Skeletal muscle tissue (tissue), 5 donors: ENCODE results near the gene OR6K6. TPM values are rescaled to one million over a fixed set of nuclear protein-coding genes. Genes with fewer than 3 reads are reported as not detected.

ENCODE experiments used
- H3K27ac ChIP-seq: one replicate; pipeline ENCODE4 v1.7.0; 2013; ENCODE audit warnings: mild to moderate bottlenecking, low read depth, low read length, inconsistent platforms
- H3K27me3 ChIP-seq, 3 donors: one replicate each; pipeline ENCODE4 v1.7.0; 2013; ENCODE audit warnings: low read length in 3 of 3; ENCODE audit not compliant: control insufficient read depth in 3 of 3, insufficient read depth in 3 of 3
- H3K36me3 ChIP-seq, 3 donors: one replicate each; pipeline ENCODE4 v1.7.0; 2013; ENCODE audit warnings: low read length in 3 of 3; ENCODE audit not compliant: control insufficient read depth in 3 of 3, insufficient read depth in 3 of 3
- H3K4me1 ChIP-seq, 3 donors: one replicate each; pipeline ENCODE4 v1.7.0; 2013; ENCODE audit warnings: low read length in 3 of 3, mild to moderate bottlenecking in 3 of 3; ENCODE audit not compliant: control insufficient read depth in 3 of 3, insufficient read depth in 3 of 3
- H3K4me3 ChIP-seq, 3 donors: one replicate each; pipeline ENCODE4 v1.7.0; 2013; ENCODE audit warnings: low read length in 3 of 3
- H3K9ac ChIP-seq, 3 donors: one replicate each; pipeline ENCODE4 v1.7.0; 2013; ENCODE audit warnings: low read length in 3 of 3, mild to moderate bottlenecking in 3 of 3, moderate library complexity in 2 of 3, low read depth in 1 of 3
- H3K9me3 ChIP-seq, 3 donors: one replicate each; pipeline ENCODE4 v1.7.0; 2013; ENCODE audit warnings: low read length in 3 of 3; ENCODE audit not compliant: control insufficient read depth in 3 of 3
- small RNA-seq: library from RNA; depleted of rRNA; stranded (forward); fragments of <200 nt; gene quantifications from one replicate; pipeline ENCODE3, GENCODE V24; 2014
- total RNA-seq: library from RNA; depleted of rRNA; stranded (reverse); fragments of >200 nt; gene quantifications from one replicate; pipeline ENCODE4 v1.2.3, GENCODE V29; 2014
- donor health status: Osteomylitis.

The OR6K6 gene
- total RNA-seq, 1 donor from 2014 or later, result not detected

- Histone ChIP-seq H3K27ac (no peak overlapping the region), H3K4me1 (no peaks in the 10 kb centered on the region), H3K9ac (no peak overlapping the region)
Observed at GRCh38 chr1:158799689-158800088, 45.2 kb downstream of the OR6K6 start.

GRCh38 chr1:158800526-158800925 is 46.0 kb downstream of the OR6K6 start:
- no peak overlapping the region for H3K4me3 ChIP-seq
- no peaks in the 10 kb centered on the region for H3K9me3 ChIP-seq
- no peak overlapping the region for H3K27ac ChIP-seq
- peaks cover 0 to 4% (median 0%) of the 10 kb centered on the region in 3 donors for H3K27me3 ChIP-seq
- H3K4me1 ChIP-seq, result no peaks in the 10 kb centered on the region
- H3K9ac ChIP-seq, result no peak overlapping the region
- no peaks in the 10 kb centered on the region for H3K36me3 ChIP-seq

More at GRCh38 chr1:158799689-158800088, 45.2 kb downstream of the OR6K6 start:
- H3K9me3 ChIP-seq, result no peaks in the 10 kb centered on the region
- no peaks in the 10 kb centered on the region for H3K36me3 ChIP-seq
- peaks cover 0 to 4% (median 0%) of the 10 kb centered on the region in 3 donors for H3K27me3 ChIP-seq
- H3K4me3 ChIP-seq, result no peak overlapping the region

- Histone ChIP-seq H3K27ac (no peak overlapping the region), H3K36me3 (no peaks in the 10 kb centered on the region), H3K9me3 (no peaks in the 10 kb centered on the region), H3K9ac (no peak overlapping the region), H3K4me1 (no peaks in the 10 kb centered on the region), H3K4me3 (no peak overlapping the region), H3K27me3 (peaks cover 0 to 4% (median 0%) of the 10 kb centered on the region in 3 donors)
Observed at GRCh38 chr1:158801396-158801795, 46.9 kb downstream of the OR6K6 start.

- peaks cover 0 to 4% (median 0%) of the 10 kb centered on the region in 3 donors for H3K4me1 ChIP-seq
- H3K9ac ChIP-seq, result no peak overlapping the region
- no peaks in the 10 kb centered on the region for H3K9me3 ChIP-seq
- H3K27me3 ChIP-seq, result peaks cover 0 to 4% (median 0%) of the 10 kb centered on the region in 3 donors
- H3K27ac ChIP-seq, result no peak overlapping the region
- no peak overlapping the region for H3K4me3 ChIP-seq
- no peaks in the 10 kb centered on the region for H3K36me3 ChIP-seq
Observed at GRCh38 chr1:158803678-158804077, 49.2 kb downstream of the OR6K6 start.

Small RNAs within 50 kb of the gene (small RNA-seq; reads per million reads assigned to genes)
- gene OR2AQ1P, result not detected

Other genes with a start within 250 kb of the OR6K6 start
- not detected for gene OR6Y1, start 200.3 kb upstream of the OR6K6 start, total RNA-seq
- not detected for gene OR6P1, start 184.1 kb upstream of the OR6K6 start, total RNA-seq
- not detected for gene OR10X1, start 174.8 kb upstream of the OR6K6 start, total RNA-seq
- not detected for gene OR10Z1, start 149.5 kb upstream of the OR6K6 start, total RNA-seq
- gene SPTA1, start 68.0 kb upstream of the OR6K6 start, total RNA-seq, result 4.7 TPM
- not detected for gene OR6K2, start 54.1 kb upstream of the OR6K6 start, total RNA-seq
- not detected for gene OR6K3, start 34.0 kb upstream of the OR6K6 start, total RNA-seq
- gene OR6N1, start 17.5 kb downstream of the OR6K6 start, total RNA-seq, result not detected
- not detected for gene OR6N2, start 26.5 kb downstream of the OR6K6 start, total RNA-seq
- gene MNDA, start 76.6 kb downstream of the OR6K6 start, total RNA-seq, result 4.7 TPM
- gene PYHIN1, start 176.8 kb downstream of the OR6K6 start, total RNA-seq, result not detected